ENCODE results near the gene TSPAN2. TPM values are rescaled to one million over a fixed set of nuclear protein-coding genes. Genes with fewer than 3 reads are reported as not detected.

The TSPAN2 gene
- total and polyA plus RNA-seq, 7 donors: 0.46 to 122 (median 61.5) TPM

GRCh38 chr1:115099693-115100050 is 10.4 kb upstream of the TSPAN2 start:
- peak overlapping the region; percentile 85 to 89 (median 86) for H3K27ac ChIP-seq
- no peak for TF ChIP-seq EP300 (IDR thresholded peaks at IDR 0.05)
- TF ChIP-seq CTCF (IDR thresholded peaks at IDR 0.05): no peak
- TF ChIP-seq POLR2A (IDR thresholded peaks at IDR 0.05): no peak
- peak in 1 of 4 donors; percentile 5 for TF ChIP-seq POLR2AphosphoS5 (IDR thresholded peaks at IDR 0.05)
- no peak for DNase-seq
- peaks cover 0 to 29% (median 22%) of the 10 kb centered on the region in 4 donors for H3K4me1 ChIP-seq
- 4 to 7% methylated on average over 1 of the region's 1 CpG for WGBS, 2 donors
- no peaks in the 10 kb centered on the region for H3K36me3 ChIP-seq
- H3K27me3 ChIP-seq: no peaks in the 10 kb centered on the region
- intact Hi-C loops (cut with DNase I): no loop called here
- no peaks in the 10 kb centered on the region for H3K9me3 ChIP-seq
- peak overlapping the region; percentile 11 to 43 (median 39) for H3K4me3 ChIP-seq

- H3K9me3 ChIP-seq: no peaks in the 10 kb centered on the region
- peak; percentile 83 for DNase-seq
- TF ChIP-seq POLR2AphosphoS5 (IDR thresholded peaks at IDR 0.05): peak in 3 of 4 donors; percentile 10 to 49 (median 47)
- peak in 1 of 4 donors; percentile 27 for TF ChIP-seq EP300 (IDR thresholded peaks at IDR 0.05)
- no peak for TF ChIP-seq POLR2A (IDR thresholded peaks at IDR 0.05)
- no peak for TF ChIP-seq CTCF (IDR thresholded peaks at IDR 0.05)
- H3K36me3 ChIP-seq: no peaks in the 10 kb centered on the region
- H3K27ac ChIP-seq: peak overlapping the region; percentile 85 to 89 (median 86)
- peaks cover 0 to 29% (median 22%) of the 10 kb centered on the region in 4 donors for H3K4me1 ChIP-seq
- 3 to 11% methylated on average over 13 of the region's 13 CpGs for WGBS, 2 donors
- peak overlapping the region; percentile 11 to 43 (median 39) for H3K4me3 ChIP-seq
- H3K27me3 ChIP-seq: no peaks in the 10 kb centered on the region
- intact Hi-C loops (cut with DNase I): no loop called here
These were observed 9.8 kb upstream of the TSPAN2 start for GRCh38 chr1:115098979-115099692.

GRCh38 chr1:115092175-115092574 is 2.9 kb upstream of the TSPAN2 start:
- Histone ChIP-seq H3K36me3 (no peaks in the 10 kb centered on the region), H3K4me3 (no peak overlapping the region), H3K27ac (peak overlapping the region in 2 of 4 donors; percentile 94 to 98), H3K27me3 (no peaks in the 10 kb centered on the region), H3K4me1 (peaks cover 0 to 24% (median 20%) of the 10 kb centered on the region in 4 donors), H3K9me3 (no peaks in the 10 kb centered on the region)
- peak in 3 of 4 donors; percentile 27 to 72 (median 32) for TF ChIP-seq POLR2AphosphoS5 (IDR thresholded peaks at IDR 0.05)
- TF ChIP-seq EP300 (IDR thresholded peaks at IDR 0.05): peak in 2 of 4 donors; percentile 27 to 62
- TF ChIP-seq CTCF (IDR thresholded peaks at IDR 0.05): no peak
- no peak for DNase-seq
- 80 to 92% methylated on average over 1 of the region's 1 CpG for WGBS, 2 donors
- intact Hi-C loops (cut with DNase I): no loop called here

- no peaks in the 10 kb centered on the region for H3K9me3 ChIP-seq
- H3K4me1 ChIP-seq: peaks cover 0 to 30% (median 26%) of the 10 kb centered on the region in 4 donors
- WGBS, 2 donors: 93 to 95% methylated on average over 2 of the region's 2 CpGs
- H3K36me3 ChIP-seq: no peaks in the 10 kb centered on the region
- no peaks in the 10 kb centered on the region for H3K27me3 ChIP-seq
- H3K4me3 ChIP-seq: no peak overlapping the region
- intact Hi-C loops (cut with DNase I): no loop called here
- no peak for DNase-seq
- H3K27ac ChIP-seq: peak overlapping the region in 3 of 4 donors; percentile 94 to 98 (median 98)
- TF ChIP-seq EP300 (IDR thresholded peaks at IDR 0.05) (no peak), CTCF (IDR thresholded peaks at IDR 0.05) (no peak), POLR2AphosphoS5 (IDR thresholded peaks at IDR 0.05) (no peak)
These were observed 2.3 kb upstream of the TSPAN2 start for GRCh38 chr1:115091572-115091971.
